ENCODE data around the gene CELF2.

GRCh38 chr10:11002916-11003315 is 14.8 kb upstream of the CELF2 start:
- TF ChIP-seq CTCF (IDR thresholded peaks at IDR 0.05) (no peak), POLR2A (IDR thresholded peaks at IDR 0.05) (no peak)
